OCI-LY7 (cell line): Measurements from ENCODE around the gene XDH. TPM values are rescaled to one million over a fixed set of nuclear protein-coding genes. Genes with fewer than 3 reads are reported as not detected.

Experiments used
- BruUV-seq: library from RNA; stranded (reverse); fragments of 400-500 nt; replicated peaks from 2 replicates; lab custom pipeline; 2021; lab: Mats Ljungman, UMichigan
- CTCF ChIA-PET: fragments of 300-600 bp; sonication (Branson Sonifier 250); formaldehyde crosslinking; loops from one replicate; lab custom pipeline; 2022; ENCODE audit warnings: antibody characterized with exemption; ENCODE audit not compliant: unreplicated experiment; lab: Charles Lee
- POLR2A ChIA-PET: fragments of 300-600 bp; sonication (Branson Sonifier 250); formaldehyde crosslinking; loops from one replicate; lab custom pipeline; 2022; ENCODE audit warnings: antibody characterized with exemption; lab: Charles Lee
- DNase-seq: peaks from one replicate; pipeline ENCODE4 v3.0.0-alpha.2; 2015; ENCODE audit warnings: low spot score
- H2AFZ ChIP-seq: fragments of 200-600 bp; sonication (generic), shearing (Covaris generic); 2 replicates; pipeline ENCODE4 v1.6.1; 2014; ENCODE audit warnings: mild to moderate bottlenecking, antibody characterized with exemption, low read length, moderate library complexity
- H3K27ac ChIP-seq: fragments of 200-600 bp; sonication (generic); 2 replicates; pipeline ENCODE4 v1.5.1; 2014; ENCODE audit warnings: mixed run types, low read depth, mild to moderate bottlenecking, moderate library complexity, low read length, inconsistent platforms; ENCODE audit not compliant: poor library complexity, severe bottlenecking
- H3K36me3 ChIP-seq: fragments of 200-600 bp; sonication (generic); 2 replicates; pipeline ENCODE4 v1.6.1; 2014; ENCODE audit warnings: mild to moderate bottlenecking, antibody characterized with exemption, low read length, moderate library complexity, mixed read lengths; ENCODE audit not compliant: insufficient read depth
- H3K4me1 ChIP-seq: fragments of 200-600 bp; sonication (generic); 2 replicates; pipeline ENCODE4 v1.5.1; 2014; ENCODE audit warnings: mild to moderate bottlenecking, low read length; ENCODE audit not compliant: insufficient read depth, poor library complexity, severe bottlenecking
- H3K4me2 ChIP-seq: fragments of 200-600 bp; sonication (generic); 2 replicates; pipeline ENCODE4 v1.6.1; 2014; ENCODE audit warnings: mild to moderate bottlenecking, low read length
- H3K4me3 ChIP-seq: fragments of 200-600 bp; sonication (generic); 2 replicates; pipeline ENCODE4 v1.5.1; 2014; ENCODE audit warnings: mild to moderate bottlenecking, low read depth, low read length; ENCODE audit not compliant: poor library complexity, severe bottlenecking
- H3K79me2 ChIP-seq: fragments of 200-600 bp; sonication (generic); 2 replicates; pipeline ENCODE4 v1.6.1; 2016; ENCODE audit warnings: low read depth, mild to moderate bottlenecking, low read length, moderate library complexity, mixed read lengths; ENCODE audit not compliant: insufficient read depth
- H3K9me2 ChIP-seq: fragments of 200-600 bp; sonication (generic); 2 replicates; pipeline ENCODE4 v1.6.1; 2016; ENCODE audit warnings: mild to moderate bottlenecking, low read length, mixed read lengths; ENCODE audit not compliant: insufficient read depth
- H3K9me3 ChIP-seq: fragments of 200-600 bp; sonication (generic); 2 replicates; pipeline ENCODE4 v1.6.1; 2014; ENCODE audit warnings: mild to moderate bottlenecking, mixed run types, low read length, mixed read lengths
- H4K20me1 ChIP-seq: fragments of 200-600 bp; sonication (generic); 2 replicates; pipeline ENCODE4 v1.6.1; 2014; ENCODE audit warnings: mild to moderate bottlenecking, antibody characterized with exemption, low read length, moderate library complexity, mixed read lengths; ENCODE audit not compliant: insufficient read depth
- EZH2phosphoT487 ChIP-seq: fragments of 200-600 bp; sonication (generic); IDR thresholded peaks from 2 replicates; pipeline ENCODE4 v1.6.1; 2018; ENCODE audit warnings: low read depth, borderline replicate concordance, mild to moderate bottlenecking, mixed run types, antibody characterized with exemption, low read length, moderate library complexity, mixed read lengths
- intact Hi-C: fragments of 100-400 bp; cut with micrococcal nuclease; formaldehyde crosslinking; loops from one replicate; pipeline ENCODE4 v1.10.0; 2022; ENCODE audit not compliant: unreplicated experiment
- total RNA-seq, 2 experiments: library from RNA; depleted of rRNA in 1 of 2; stranded (reverse); fragments of >200 nt in 1 of 2; shearing (Covaris generic) in 1 of 2; gene quantifications; 2 replicates each; pipeline ENCODE4 v1.2.3, GENCODE V29; 2014 to 2022
- TF ChIP-seq, protein P1 (sequence below): fragments of 200-600 bp; sonication (generic); conservative IDR thresholded peaks from 2 replicates; pipeline ENCODE4 v1.5.1; 2014; ENCODE audit warnings: mild to moderate bottlenecking, antibody characterized with exemption, low read length, moderate library complexity, mixed read lengths

XDH gene
- total RNA-seq, 2 experiments from 2014 or later: not detected

DNA sequence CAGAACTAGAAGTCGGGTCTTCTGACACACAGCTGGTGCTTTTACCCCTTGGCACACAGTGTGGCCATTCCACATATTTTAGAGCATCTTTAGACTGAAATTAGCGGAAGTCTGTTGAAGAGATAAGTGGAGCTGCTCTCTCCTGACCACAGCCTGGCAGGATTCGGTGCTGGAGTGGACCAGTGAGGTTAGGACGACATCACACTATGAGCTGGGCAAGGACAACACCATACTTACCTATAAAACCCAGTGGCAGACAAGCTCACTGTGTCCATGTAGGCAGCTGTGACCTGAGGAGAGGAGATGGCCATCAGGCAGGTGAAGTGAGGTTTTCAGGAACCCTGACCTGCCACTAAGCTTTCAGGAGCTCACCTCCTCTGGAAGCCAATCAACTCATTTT, 70.1 kb downstream of the XDH start:
- Histone ChIP-seq H3K4me2 (no peak overlapping the region), H3K9me3 (no peaks in the 10 kb centered on the region), H2AFZ (no peak overlapping the region), H4K20me1 (no peaks in the 10 kb centered on the region), H3K4me3 (no peak overlapping the region), H3K79me2 (no peaks in the 10 kb centered on the region), H3K9me2 (no peaks in the 10 kb centered on the region), H3K36me3 (no peaks in the 10 kb centered on the region), H3K4me1 (no peaks in the 10 kb centered on the region), H3K27ac (no peak overlapping the region)
- TF ChIP-seq, protein P1, sequence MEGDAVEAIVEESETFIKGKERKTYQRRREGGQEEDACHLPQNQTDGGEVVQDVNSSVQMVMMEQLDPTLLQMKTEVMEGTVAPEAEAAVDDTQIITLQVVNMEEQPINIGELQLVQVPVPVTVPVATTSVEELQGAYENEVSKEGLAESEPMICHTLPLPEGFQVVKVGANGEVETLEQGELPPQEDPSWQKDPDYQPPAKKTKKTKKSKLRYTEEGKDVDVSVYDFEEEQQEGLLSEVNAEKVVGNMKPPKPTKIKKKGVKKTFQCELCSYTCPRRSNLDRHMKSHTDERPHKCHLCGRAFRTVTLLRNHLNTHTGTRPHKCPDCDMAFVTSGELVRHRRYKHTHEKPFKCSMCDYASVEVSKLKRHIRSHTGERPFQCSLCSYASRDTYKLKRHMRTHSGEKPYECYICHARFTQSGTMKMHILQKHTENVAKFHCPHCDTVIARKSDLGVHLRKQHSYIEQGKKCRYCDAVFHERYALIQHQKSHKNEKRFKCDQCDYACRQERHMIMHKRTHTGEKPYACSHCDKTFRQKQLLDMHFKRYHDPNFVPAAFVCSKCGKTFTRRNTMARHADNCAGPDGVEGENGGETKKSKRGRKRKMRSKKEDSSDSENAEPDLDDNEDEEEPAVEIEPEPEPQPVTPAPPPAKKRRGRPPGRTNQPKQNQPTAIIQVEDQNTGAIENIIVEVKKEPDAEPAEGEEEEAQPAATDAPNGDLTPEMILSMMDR: no peak
- TF ChIP-seq EZH2phosphoT487: no peak
- ChIA-PET CTCF (interaction anchor here (1.1 kb wide), 1 partner anchor 22 kb away, joined by 3 read pairs; no protein-coding TSS in a partner anchor), POLR2A (interaction anchor here (0.6 kb wide), 1 partner anchor 1768 kb away, joined by 3 read pairs; no protein-coding TSS in a partner anchor)
- BruUV-seq: no TSS peak
- no peak for DNase-seq
- intact Hi-C loops: no loop called here

DNA sequence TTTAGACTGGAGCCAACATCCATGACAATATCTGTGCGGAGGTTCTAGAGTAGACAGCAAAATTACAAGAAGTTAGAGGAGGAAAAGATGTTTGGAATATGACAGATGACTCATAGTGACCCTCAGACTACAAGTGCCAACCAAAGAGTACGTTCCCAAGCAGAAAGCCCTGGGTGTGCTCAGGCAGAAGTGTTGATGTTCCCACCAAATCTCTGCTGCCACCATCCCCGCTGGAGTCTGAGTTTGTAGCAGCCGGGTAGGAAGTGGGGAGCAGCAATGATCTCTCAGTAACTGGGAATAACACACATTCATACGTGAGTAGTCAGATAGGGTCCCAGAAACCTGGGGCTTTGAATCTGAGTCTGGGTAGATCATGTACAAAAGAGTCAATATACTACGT, 73.2 kb downstream of the XDH start:
- H3K79me2 ChIP-seq: no peaks in the 10 kb centered on the region
- intact Hi-C loops: no loop called here
- BruUV-seq: no TSS peak
- no peak overlapping the region for H3K27ac ChIP-seq
- no peak overlapping the region for H3K4me3 ChIP-seq
- no peaks in the 10 kb centered on the region for H4K20me1 ChIP-seq
- H3K4me1 ChIP-seq: no peaks in the 10 kb centered on the region
- ChIA-PET POLR2A (interaction anchor here (0.5 kb wide), 1 partner anchor 9 kb away, joined by 5 read pairs; no protein-coding TSS in a partner anchor), CTCF (no interaction called here)
- no peaks in the 10 kb centered on the region for H3K36me3 ChIP-seq
- no peaks in the 10 kb centered on the region for H3K9me2 ChIP-seq
- no peak for DNase-seq
- no peaks in the 10 kb centered on the region for H3K9me3 ChIP-seq
- TF ChIP-seq EZH2phosphoT487: no peak
- TF ChIP-seq, protein P1: no peak
- no peak overlapping the region for H3K4me2 ChIP-seq
- no peak overlapping the region for H2AFZ ChIP-seq

DNA sequence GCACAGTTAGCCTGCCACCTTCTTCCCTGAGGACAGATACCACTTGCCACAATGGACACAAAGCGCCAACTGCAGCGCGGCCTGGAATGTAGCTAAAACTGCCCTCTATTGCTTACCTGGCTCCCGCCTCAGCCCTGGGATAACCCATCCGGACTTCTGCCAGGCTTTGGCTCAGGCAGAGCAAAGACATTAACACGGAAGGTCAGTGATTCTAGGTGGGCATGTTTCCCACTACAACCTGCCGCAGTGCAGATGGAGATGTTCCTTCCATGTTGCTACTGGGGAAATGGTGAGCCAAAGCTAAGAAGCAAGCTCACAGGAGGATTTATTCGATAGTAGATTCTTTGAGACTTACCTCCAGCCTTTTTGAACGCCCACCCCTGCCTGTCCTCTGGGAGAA, 74.8 kb downstream of the XDH start:
- H3K4me3 ChIP-seq: no peak overlapping the region
- H3K4me1 ChIP-seq: no peaks in the 10 kb centered on the region
- H3K36me3 ChIP-seq: no peaks in the 10 kb centered on the region
- POLR2A ChIA-PET: no interaction called here
- no peaks in the 10 kb centered on the region for H4K20me1 ChIP-seq
- no peaks in the 10 kb centered on the region for H3K79me2 ChIP-seq
- intact Hi-C loops: no loop called here
- DNase-seq: no peak
- no peaks in the 10 kb centered on the region for H3K9me2 ChIP-seq
- CTCF ChIA-PET: no interaction called here
- no peak overlapping the region for H3K4me2 ChIP-seq
- no peak overlapping the region for H2AFZ ChIP-seq
- no peaks in the 10 kb centered on the region for H3K9me3 ChIP-seq
- TF ChIP-seq, protein P1: no peak
- no peak for TF ChIP-seq EZH2phosphoT487
- no TSS peak for BruUV-seq
- no peak overlapping the region for H3K27ac ChIP-seq
